Measurements from ENCODE around the gene NT5DC1.

NT5DC1 gene

DNA sequence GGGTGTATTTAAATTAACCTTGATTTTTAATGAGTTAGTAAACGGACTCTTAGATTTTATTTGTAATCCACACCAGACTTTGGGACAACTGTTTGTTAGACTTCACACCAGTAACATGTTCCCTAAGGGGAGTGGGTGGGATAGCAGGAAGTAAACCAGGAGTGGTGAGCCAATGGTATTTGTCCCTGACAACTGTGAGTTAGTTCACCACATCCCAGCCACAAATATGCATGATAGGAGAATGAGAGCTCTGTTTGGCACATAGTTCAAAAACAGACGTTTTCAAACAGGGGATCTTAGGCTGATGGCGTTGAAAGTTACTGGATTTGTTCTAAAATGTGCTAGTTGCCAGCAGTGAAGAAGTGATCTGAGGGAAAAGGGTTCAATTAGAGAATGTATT, 44.0 kb downstream of the NT5DC1 start:
- DNase-seq = no peak

DNA sequence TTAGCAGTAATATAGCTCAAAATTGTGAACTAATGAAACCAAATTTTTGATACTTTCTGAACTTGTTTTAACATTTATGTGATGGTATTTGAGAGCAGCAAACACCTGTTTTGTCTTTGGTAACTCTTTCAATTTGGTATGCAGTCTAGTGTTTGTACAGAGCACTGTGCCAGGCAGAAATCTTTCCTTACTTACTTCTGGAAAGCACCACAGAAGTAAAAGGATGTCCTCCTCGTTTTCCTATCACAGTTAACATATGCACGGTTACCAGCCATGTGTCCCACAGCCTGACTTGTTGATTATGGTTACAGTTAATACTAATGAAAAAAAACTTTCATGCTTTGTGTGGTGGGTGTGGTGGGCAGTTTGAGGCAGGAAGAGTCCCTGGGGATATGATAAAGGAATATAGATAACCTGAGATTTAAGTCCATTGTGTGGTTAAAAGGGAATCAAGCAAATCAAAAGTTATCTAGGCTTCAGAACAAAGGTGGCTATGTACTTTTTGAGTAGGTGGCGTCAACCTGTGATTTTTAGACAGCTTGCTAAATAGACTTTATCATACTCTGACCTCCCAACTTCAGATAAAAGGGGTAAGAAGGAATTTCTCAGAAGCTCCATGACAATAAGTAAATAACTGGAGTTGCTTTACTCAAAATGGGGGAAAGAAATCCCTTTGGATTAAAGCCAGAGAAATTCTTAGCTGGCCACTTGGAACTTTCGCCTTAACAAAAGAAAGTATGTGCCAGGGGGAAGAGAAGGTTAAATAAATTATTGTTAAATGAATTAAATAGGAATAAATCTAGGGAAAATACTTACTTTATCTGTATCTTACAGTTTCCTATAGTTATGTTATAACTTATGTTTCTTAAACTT, 45.4 kb downstream of the NT5DC1 start:
- no peak for DNase-seq

DNA sequence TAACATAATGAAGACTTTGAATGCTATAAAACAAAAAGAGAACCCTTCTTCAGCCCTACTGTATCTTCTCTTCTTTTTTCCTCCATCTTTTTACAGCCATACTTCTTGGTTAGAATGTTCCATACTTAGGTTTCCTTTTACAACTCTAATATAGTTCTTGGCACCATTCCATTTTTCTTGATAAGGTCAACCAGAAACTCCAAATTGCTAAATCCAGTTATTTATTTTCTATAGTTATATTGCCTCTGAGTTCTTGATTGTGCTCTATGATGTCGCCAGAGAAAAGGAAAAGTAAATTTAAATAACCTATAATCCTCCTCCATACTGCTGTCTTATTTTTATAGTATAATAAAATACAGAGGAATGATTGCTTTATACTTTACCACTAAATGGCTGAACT, 52.0 kb downstream of the NT5DC1 start:
- no peak for DNase-seq

DNA sequence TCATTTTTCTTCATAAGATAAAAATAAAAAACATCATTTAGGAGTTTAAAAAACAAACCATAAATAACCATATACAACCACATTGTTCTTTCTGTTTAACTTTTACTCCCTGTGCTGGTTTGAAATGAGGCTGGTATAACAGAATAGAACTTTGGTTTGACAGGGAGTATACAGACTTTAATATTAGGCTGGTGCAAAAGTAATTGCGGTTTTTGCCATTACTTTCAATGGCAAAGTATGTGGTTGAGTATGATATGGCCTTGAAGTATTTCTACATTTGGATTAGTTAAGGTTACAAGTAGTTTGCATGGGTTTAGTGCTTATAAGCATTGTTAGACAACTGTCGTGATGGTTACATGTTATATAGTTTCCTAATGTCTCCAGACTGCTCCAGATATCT, 54.2 kb downstream of the NT5DC1 start:
- no peak for DNase-seq

DNA sequence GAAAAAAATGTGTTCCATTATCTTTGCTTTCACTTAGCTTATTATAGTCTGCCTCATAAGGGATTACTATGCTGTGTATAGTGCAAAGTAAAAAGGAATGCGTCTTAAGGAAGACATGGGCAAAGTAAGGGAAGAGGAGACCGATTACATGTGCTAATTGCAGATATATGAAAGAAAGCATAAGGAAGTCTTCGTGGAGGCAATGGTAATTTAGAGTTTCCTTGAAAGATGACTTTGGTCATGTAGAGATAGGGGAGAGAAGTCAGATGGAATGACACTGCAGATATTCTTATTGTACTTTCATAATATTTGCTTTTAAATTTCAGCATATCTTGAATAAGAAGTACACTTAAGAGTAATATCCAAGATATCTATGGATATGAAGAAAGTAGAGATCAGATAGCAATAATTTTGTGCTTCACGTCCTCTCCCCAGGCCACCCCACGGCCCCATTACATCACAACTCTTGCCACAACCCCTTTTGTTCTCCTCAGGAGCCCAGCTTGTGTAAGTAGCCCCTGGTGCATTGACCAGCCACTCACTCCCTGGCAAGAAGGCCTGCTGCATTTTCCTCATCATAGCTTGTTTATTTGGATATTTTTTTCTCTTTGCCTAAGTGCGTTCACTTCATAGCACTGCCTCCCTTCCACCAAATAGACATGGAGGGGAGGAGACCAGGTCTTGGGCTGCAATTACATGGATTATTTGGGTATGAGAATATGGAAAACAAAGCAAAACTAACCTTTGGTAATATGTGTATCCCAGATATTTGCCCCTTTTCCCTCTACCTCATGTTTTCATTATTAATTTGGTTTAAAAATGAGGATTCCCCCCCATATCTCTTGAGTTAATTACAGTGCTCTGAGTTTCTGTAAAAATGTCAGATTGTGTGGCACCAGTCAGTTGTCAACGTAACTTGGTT, 56.0 kb downstream of the NT5DC1 start:
- DNase-seq = no peak

DNA sequence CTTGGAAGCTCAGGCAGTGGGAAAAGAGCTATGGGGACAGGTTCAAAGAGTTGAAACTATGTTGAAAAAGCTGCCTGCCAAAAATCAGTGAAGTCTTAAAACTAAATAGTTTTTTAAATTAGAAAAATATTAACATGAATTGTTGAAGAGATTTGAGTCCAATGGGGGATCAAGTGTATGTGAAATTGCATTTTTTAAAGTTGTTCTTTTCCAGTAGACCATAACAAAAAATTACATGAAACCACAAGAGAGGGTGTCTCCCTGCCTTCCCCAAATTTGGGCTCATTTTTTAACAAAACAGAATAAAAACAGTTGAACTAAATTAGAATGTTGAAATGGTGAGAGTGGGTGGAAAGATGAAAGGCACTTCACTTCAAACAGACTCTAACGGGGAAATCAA, 56.7 kb downstream of the NT5DC1 start:
- no peak for DNase-seq

DNA sequence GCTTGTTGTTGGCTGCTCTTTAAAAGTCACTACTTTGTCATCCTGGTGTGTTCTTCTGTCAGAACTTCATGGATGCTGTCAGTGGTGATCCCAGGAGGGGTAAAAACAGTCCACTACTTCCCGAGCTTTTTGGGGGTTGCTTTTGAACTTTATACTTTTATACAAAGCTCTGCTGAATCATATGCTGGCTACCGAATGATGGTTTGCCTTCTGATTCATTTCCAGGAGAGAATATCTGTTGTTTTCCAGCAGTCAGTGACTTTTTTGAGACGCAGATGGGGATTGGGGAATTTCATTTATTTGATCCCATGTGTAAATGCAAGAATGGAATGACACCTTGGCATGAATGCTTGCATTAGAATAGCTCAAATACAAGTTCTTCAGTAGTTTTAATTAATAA, 58.0 kb downstream of the NT5DC1 start:
- no peak for DNase-seq

DNA sequence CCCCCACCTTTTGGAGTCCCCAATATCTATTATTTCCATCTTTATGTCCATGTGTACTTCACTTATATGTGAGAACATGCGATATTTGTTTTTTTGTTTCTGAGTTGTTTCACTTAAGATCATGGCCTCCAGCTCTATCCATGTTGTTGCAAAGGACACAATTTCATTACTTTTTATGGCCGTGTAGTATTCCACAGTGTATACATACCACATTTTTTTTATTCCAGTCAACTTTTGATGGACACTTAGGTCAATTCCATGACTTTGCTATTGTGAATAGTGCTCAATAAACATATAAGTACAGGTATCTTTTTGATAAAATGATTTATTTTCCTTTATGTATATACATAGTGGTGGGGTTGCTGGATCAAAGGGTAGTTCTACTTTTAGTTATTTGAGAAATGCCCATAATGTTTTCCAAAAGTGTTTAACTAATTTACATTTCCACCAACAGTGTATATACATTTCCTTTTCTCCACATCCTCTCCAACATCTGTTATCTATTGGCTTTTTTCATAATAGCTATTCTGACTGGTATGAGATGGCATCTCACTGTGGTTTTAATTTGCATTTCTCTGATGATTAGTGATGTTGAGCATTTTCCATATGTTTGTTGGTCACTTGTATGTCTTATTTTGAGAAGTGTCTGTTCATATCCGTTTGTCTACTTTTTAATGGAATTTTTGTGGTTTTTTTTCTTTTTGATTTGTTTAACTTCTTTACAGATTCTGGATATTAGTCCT, 59.3 kb downstream of the NT5DC1 start:
- DNase-seq = no peak

DNA sequence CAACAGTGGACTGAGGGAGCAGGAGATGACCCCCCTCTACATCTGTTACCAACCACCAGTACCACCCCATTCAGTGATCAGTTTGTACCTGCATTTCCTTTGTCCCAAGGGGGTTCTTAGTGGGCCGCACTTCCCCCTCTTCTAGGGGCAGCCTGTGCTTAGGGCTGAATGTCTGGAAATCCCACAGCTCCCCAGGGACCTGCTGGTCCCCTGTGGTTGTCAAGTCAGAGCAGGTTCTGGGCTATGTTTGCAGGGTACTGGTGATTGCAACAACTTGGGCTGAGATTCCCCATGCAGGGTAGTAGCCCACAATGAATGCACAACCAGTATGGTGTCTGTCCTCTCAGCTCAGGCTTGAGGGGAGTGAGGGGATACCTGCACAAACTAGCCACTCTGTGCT, 64.9 kb downstream of the NT5DC1 start:
- no peak for DNase-seq

DNA sequence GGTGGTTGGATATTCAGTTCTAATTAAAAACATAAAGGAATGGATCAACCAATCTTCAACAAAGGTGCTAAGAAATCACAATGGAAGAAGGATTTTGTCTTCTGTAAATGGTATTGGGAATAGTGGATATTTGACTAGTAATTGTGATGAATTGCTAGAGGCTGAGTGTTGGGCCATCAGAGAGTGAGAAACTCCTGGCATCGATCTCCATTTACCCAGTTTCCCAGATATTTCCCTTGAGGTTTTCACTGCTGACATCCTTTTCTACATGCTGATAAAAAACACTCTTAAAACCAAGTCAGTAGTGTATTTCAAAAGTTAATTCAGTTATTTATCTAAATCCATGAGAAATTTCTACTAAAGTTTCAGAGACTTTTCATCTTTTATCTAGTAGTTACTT, 65.7 kb downstream of the NT5DC1 start:
- DNase-seq = no peak

DNA sequence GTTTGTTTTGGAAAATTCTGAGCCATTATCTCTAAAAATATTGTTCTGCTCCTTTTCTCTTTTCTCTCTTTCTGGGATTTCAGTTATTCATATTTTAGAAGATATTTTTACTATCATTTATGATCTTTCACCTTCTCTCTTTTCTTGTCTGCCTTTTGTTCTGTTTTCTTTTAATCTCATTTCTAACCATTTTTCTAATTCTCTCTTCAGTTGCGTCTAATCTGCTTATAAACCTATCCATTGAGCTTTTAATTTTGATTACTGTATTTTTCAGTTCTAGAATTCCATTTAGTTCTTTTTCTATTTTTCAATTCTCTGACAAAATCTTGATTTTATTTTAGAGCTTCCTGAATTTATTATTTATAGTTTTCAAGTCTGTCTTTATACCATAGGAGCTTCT, 67.5 kb downstream of the NT5DC1 start:
- DNase-seq = no peak

DNA sequence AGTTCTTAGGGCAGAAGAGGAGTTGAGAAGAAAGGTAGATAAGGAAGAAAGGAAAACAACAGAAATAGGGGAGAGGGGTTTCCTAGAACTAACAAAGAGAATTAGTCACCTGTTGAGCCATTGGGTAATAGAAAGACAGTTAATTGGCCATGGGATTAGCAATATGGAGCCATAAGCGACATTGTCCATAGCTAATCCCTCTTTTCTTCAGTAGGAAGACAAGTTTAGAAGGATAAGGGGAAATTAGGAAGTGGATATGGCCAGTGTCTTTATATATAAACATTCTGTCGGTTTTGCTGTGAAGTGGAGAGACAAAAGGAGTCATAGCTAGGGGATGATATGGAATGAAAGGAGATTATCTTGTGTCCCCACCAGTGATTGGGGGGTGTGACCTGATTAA, 69.2 kb downstream of the NT5DC1 start:
- DNase-seq = no peak

DNA sequence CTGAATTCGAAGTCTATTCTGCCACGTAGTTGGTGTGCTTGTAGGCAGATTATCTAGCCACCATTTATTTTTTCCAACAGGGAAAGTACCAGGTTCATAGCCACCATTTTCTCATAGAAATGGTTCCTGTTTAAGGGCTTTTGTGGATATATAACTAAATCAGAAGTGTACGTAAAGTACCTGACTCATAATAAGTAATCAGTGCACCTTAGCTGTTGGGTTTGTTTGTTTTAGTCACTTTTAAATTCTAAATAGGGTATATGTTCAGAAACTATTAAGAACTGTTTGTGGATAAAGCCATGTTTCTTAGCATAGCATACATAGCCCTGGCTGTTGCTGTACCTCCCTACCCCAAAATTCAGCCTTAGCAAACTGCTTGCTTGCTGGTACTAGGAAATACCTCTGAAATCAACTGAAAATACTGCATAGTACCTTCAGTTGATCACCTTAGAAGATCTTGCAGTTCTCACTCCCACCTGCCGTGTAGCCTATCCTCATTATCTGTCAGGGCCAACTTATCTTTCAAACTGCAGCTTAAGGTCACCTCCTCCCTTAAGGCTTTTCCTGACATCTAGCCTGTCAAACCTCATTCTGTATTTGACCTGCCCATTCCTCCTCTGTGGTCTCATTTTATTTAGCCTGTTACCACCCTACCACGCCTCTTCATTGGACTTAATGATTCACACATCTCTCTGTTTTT, 69.9 kb downstream of the NT5DC1 start:
- no peak for DNase-seq

DNA sequence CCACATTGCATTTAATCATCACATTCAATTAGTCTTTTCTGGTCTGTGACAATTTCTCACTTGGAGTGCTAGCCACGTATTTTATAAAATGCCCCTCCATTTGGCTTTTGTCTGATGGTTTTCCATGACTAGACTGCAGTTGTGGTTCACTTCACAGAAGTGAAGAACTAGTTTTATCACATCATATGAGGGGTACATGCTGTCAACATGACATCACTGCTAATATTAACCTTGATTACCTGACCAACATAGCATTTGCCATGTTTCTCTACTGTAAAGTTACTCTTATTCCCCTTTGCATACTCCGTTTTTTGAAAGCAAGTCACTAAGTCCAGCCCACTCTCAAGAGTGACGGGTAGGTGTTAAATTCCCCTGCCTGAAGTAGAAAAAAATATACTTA, 73.3 kb downstream of the NT5DC1 start:
- no peak for DNase-seq

DNA sequence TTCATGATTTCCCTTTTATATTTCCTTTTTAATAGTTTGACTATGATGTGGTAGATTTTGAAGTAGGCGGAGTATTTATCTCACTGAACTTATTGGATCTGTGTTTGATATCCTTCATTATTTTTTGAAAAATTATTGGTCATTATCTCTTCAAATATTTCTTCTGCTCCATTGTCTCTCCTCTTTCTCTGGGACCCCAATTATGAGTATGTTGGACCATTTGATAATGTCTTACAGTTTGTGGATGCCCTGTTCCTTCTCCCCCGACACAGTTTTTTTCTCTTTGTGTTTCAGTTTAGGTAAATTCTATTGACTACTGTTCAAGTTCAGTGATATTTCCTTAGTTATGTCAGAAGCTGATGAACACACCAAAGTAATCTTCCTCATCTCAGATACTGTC, 74.7 kb downstream of the NT5DC1 start:
- DNase-seq = no peak

DNA sequence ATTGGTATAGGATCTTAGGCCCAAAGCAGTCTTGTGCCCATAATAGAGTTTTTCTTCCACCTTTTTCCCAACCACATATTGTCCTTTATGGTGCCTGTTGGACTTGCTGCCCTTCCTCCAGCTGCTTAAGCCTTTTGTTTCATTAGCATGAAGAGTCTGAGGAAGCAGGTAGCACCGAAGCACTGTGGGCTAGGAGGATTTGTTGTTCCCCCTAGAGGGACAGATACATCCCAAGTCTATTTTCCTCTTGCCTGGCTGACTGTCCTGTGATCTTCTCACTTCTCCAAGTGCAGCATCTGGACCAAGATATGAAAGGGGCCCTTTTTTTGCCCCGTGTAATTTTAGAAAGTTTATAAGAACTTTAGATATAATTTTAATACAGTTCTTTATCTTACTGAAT, 75.9 kb downstream of the NT5DC1 start:
- no peak for DNase-seq

DNA sequence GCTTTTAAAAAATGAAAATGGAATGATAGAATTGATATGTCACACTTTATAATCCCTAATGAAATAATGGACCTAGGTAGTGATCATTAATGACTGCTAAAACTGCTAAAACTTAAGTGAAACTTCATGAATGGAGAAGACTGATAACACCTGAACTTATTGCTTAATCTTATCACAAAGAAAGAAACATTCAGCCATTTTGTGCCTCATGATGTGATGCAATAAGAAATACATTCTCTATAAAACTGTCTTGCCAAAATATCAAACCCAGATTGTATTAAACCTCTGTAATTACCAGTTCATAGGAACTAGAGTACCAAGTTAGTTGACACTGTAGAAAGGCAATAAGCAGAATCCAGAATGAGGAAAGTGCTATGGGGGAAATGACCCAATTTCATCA, 79.7 kb downstream of the NT5DC1 start:
- DNase-seq = no peak

DNA sequence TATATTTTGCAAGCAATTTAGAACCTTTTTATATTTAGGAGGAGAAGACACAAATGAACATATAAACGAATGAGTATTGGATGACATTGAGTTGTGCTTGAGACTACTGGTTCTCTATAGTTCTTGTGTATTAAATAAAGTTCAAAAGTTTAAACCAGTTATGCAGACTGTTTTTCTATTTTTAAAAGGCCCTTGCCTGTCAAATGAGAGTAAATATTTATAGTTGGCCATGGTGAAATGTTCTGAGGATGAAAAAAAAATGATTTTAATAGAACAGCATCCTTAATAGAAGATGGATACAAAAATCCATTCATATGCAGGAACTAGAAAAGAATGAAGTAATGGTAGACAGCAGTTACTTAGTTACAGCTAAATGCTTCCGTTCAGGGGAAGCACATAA, 88.8 kb downstream of the NT5DC1 start:
- DNase-seq = no peak

DNA sequence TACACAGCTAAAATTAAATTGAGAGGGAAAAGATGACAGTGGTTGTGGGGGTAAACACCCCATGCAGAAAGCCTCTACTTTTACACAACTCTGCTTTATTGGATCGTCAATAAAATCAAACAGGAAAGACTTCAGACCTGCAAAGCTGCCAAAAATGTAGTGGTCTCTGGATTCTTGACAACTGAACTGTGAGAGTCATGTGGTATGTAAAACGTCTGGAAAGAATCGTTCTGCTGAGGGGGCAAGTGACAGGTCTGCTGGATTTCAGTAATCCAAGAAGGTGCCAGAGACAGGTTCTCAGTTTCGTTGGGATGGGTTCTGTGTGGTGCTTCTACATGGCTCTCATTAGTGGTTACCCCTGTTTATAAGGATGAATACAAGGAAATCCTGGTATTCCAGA, 89.9 kb downstream of the NT5DC1 start:
- DNase-seq = no peak

DNA sequence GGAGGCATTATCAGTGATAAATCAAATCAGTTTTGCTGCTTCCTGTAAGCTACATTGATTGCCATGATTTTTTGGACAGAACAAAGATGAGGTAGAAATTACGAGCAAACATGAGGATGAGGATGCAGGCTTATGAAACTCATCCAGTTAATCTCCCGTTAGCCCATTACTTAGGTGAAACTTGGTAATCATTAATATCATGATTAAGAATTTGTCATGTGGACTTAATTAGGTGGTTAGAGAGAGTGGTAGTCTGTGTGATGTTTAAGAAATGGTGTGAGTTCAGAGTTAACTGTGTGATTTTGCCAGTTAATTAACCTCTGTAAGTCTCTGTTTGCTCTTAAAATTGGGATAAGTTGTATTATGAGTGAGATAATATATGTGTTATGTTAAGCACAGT, 91.2 kb downstream of the NT5DC1 start:
- no peak for DNase-seq

DNA sequence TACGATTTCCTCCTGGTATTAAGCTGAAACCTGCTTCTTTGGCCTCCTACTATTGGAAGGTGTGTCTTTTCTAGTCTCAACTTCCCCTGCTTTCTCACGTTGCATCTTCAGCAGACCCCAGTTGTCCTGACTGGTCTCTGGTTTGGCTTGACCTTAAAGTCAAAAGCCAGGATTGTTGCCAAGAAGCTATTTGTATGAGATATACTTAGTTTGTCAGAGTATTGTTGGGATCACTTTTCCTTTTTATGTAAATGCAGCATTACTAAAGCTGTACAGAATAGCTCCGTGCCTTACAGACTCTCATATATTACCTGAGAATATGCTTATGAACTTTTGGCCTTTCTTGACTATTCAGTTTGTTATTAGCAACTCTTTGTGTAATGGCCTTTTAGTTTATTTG, 92.1 kb downstream of the NT5DC1 start:
- no peak for DNase-seq

DNA sequence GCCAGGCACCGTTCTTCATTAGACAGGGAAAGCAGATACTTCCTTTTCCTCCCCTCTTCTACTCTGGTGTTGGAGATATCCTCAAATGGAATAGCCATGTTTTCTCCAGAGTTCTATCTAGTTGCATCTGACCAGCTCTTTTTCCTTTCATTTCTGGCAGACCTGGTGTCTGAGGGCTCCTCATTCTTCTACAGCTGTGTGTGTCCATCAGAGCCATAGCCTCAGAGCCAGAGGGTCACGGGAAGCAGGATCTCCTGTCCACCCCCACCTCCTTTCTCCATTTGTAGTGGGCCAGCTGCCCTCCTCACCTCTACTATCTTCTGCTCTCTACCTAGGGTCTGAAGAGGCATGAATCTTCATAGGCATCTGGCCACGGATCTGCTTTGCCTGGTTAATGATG, 96.2 kb downstream of the NT5DC1 start:
- no peak for DNase-seq
